WTC11 (cell line): ENCODE data around the gene PUS1.

Experiments
- ZNF317 ChIP-seq: sonication (generic); formaldehyde crosslinking; IDR thresholded peaks from 2 replicates; pipeline ENCODE4 v1.8.1; 2023; ENCODE audit warnings: low read depth, mild to moderate bottlenecking, moderate library complexity, missing genetic modification reagents, borderline replicate concordance
- ZNF416 ChIP-seq: fragments of 250-450 bp; sonication (Bioruptor Pico); IDR thresholded peaks from 2 replicates; pipeline ENCODE4 v1.9.0; 2021; ENCODE audit warnings: mild to moderate bottlenecking, inconsistent platforms
- TF ChIP-seq, protein P1 (sequence below): sonication (generic); formaldehyde crosslinking; IDR thresholded peaks from 2 replicates; pipeline ENCODE4 v1.8.0; 2023; ENCODE audit warnings: mild to moderate bottlenecking, missing genetic modification reagents
- TF ChIP-seq, protein P2 (sequence below): sonication (generic); formaldehyde crosslinking; conservative IDR thresholded peaks from 2 replicates; pipeline ENCODE4 v1.8.1; 2022; ENCODE audit warnings: mild to moderate bottlenecking, missing genetic modification reagents
- TF ChIP-seq, protein P3 (sequence below): sonication (generic); formaldehyde crosslinking; IDR thresholded peaks from 2 replicates; pipeline ENCODE4 v1.8.1; 2022; ENCODE audit warnings: low read depth, missing genetic modification reagents, borderline replicate concordance
- TF ChIP-seq, protein P4 (sequence below): fragments of 200-600 bp; IDR thresholded peaks from 2 replicates; pipeline ENCODE4 v1.8.0; 2022; ENCODE audit warnings: antibody characterized with exemption

DNA sequence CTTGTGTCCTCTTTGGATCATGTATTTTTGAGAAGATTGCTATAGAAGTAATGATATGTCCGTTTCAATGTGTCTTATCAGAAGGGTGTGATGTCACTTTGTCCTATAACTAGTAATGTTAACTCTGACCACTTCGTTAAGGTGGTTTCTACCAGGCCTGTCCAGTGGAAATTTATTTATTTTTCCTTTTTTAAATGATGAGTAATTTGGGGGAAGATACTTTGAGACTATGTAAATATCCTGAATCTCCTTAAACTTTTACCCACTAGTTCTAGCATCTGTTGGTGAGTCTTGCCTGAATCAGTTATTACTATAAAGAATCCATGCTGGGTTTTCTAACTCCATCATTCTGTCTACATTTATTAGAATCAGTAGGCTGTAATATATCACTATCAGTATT lies 36.0 kb downstream of the PUS1 start:
- no peak for TF ChIP-seq ZNF317 (CRISPR knock-in tag)
- TF ChIP-seq, protein P1, sequence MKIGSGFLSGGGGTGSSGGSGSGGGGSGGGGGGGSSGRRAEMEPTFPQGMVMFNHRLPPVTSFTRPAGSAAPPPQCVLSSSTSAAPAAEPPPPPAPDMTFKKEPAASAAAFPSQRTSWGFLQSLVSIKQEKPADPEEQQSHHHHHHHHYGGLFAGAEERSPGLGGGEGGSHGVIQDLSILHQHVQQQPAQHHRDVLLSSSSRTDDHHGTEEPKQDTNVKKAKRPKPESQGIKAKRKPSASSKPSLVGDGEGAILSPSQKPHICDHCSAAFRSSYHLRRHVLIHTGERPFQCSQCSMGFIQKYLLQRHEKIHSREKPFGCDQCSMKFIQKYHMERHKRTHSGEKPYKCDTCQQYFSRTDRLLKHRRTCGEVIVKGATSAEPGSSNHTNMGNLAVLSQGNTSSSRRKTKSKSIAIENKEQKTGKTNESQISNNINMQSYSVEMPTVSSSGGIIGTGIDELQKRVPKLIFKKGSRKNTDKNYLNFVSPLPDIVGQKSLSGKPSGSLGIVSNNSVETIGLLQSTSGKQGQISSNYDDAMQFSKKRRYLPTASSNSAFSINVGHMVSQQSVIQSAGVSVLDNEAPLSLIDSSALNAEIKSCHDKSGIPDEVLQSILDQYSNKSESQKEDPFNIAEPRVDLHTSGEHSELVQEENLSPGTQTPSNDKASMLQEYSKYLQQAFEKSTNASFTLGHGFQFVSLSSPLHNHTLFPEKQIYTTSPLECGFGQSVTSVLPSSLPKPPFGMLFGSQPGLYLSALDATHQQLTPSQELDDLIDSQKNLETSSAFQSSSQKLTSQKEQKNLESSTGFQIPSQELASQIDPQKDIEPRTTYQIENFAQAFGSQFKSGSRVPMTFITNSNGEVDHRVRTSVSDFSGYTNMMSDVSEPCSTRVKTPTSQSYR: no peak
- TF ChIP-seq, protein P2, sequence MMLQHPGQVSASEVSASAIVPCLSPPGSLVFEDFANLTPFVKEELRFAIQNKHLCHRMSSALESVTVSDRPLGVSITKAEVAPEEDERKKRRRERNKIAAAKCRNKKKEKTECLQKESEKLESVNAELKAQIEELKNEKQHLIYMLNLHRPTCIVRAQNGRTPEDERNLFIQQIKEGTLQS (CRISPR knock-in tag): no peak
- TF ChIP-seq ZNF416 (CRISPR knock-in tag): no peak
- TF ChIP-seq, protein P3, sequence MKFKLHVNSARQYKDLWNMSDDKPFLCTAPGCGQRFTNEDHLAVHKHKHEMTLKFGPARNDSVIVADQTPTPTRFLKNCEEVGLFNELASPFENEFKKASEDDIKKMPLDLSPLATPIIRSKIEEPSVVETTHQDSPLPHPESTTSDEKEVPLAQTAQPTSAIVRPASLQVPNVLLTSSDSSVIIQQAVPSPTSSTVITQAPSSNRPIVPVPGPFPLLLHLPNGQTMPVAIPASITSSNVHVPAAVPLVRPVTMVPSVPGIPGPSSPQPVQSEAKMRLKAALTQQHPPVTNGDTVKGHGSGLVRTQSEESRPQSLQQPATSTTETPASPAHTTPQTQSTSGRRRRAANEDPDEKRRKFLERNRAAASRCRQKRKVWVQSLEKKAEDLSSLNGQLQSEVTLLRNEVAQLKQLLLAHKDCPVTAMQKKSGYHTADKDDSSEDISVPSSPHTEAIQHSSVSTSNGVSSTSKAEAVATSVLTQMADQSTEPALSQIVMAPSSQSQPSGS (CRISPR knock-in tag): no peak
- TF ChIP-seq, protein P4, sequence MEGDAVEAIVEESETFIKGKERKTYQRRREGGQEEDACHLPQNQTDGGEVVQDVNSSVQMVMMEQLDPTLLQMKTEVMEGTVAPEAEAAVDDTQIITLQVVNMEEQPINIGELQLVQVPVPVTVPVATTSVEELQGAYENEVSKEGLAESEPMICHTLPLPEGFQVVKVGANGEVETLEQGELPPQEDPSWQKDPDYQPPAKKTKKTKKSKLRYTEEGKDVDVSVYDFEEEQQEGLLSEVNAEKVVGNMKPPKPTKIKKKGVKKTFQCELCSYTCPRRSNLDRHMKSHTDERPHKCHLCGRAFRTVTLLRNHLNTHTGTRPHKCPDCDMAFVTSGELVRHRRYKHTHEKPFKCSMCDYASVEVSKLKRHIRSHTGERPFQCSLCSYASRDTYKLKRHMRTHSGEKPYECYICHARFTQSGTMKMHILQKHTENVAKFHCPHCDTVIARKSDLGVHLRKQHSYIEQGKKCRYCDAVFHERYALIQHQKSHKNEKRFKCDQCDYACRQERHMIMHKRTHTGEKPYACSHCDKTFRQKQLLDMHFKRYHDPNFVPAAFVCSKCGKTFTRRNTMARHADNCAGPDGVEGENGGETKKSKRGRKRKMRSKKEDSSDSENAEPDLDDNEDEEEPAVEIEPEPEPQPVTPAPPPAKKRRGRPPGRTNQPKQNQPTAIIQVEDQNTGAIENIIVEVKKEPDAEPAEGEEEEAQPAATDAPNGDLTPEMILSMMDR: no peak
